Left ventricle myocardium inferior (tissue), 1 donor: Measurements from ENCODE around the gene AP2A2. TPM values are rescaled to one million over a fixed set of nuclear protein-coding genes. Genes with fewer than 3 reads are reported as not detected.

ENCODE experiments used
- DNase-seq: peaks from one replicate; pipeline ENCODE4 v3.0.0-alpha.2; 2020
- H3K27ac ChIP-seq: fragments of 200-600 bp; replicated peaks from 2 replicates; pipeline ENCODE4 v1.8.0; 2021
- H3K27me3 ChIP-seq: fragments of 200-600 bp; 2 replicates; pipeline ENCODE4 v1.8.0; 2021; ENCODE audit warnings: low read depth
- H3K36me3 ChIP-seq: fragments of 200-600 bp; 2 replicates; pipeline ENCODE4 v1.8.0; 2021
- H3K4me1 ChIP-seq: fragments of 200-600 bp; 2 replicates; pipeline ENCODE4 v1.8.0; 2021
- H3K4me3 ChIP-seq: fragments of 200-600 bp; 2 replicates; pipeline ENCODE4 v1.8.0; 2021; ENCODE audit warnings: mild to moderate bottlenecking, moderate library complexity
- H3K9me3 ChIP-seq: fragments of 200-600 bp; replicated peaks from 2 replicates; pipeline ENCODE4 v1.8.0; 2021
- intact Hi-C: fragments of 100-400 bp; cut with micrococcal nuclease; formaldehyde crosslinking; loops from one replicate; pipeline ENCODE4 v1.11.0; 2022
- total RNA-seq: library from RNA; stranded (reverse); fragmentation: NEBNext Ultra II Directional; extraction: Animal tissue kit (Norgen Biotek cat#: 25700); gene quantifications from one replicate; pipeline ENCODE4 v1.2.1, GENCODE V29; 2021
- TF ChIP-seq, protein P1 (sequence below): fragments of 200-600 bp; IDR thresholded peaks from 2 replicates; pipeline ENCODE4 v1.8.0; 2021; ENCODE audit warnings: antibody characterized with exemption, mild to moderate bottlenecking, borderline replicate concordance
- donor health status: DM: no; HTN: yes; CAD: no; lungs with severe emphysema.

AP2A2 gene
- total RNA-seq, 1 donor from 2014 or later, result 41.4 TPM

DNA sequence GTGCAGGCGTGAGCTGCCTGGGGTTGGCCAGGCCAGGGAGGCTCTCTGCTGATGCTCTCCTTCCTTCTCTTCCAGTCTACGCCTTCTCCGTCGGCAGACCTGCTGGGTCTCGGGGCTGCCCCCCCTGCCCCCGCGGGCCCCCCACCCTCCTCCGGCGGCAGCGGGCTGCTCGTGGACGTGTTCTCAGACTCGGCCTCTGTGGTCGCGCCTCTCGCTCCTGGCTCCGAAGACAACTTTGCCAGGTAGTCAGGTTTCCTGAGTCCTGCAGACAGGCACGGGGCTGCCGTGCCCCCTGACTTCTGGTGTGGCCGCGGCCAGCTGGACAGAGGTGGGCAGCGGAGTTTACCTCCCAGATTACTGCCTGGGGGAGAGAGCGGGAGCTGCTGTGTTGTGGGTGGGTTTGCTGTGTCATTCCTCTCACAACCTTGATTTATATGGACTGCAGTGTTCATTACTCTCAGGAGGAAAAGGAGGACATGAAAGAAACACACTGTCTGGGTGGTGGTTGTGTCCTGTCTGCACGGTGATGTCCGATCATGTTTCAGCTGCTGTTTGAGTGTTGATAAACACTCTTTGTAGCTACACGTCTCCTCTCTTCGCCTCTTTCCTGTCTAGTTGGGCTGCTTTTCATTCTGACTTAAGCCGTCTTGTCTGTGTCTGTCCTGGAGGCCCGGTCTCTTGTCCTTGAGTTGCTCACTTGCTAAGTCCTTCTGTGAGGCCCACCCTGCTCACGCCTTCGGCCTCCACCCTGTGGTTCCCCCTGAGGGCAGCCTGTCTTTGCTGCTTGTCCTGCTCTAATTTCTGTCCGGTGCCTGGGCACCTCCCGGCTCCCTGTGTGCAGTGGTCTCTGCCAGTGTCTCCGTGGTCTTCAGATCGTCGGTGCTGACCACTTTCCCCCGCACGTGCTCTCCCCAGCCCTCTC is 74.9 kb downstream of the AP2A2 start:
- intact Hi-C loops, result no loop called here
- peaks cover 75% of the 10 kb centered on the region for H3K36me3 ChIP-seq
- H3K9me3 ChIP-seq, result no peaks in the 10 kb centered on the region
- peaks cover 7% of the 10 kb centered on the region for H3K4me1 ChIP-seq
- no peak overlapping the region for H3K4me3 ChIP-seq
- TF ChIP-seq, protein P1, sequence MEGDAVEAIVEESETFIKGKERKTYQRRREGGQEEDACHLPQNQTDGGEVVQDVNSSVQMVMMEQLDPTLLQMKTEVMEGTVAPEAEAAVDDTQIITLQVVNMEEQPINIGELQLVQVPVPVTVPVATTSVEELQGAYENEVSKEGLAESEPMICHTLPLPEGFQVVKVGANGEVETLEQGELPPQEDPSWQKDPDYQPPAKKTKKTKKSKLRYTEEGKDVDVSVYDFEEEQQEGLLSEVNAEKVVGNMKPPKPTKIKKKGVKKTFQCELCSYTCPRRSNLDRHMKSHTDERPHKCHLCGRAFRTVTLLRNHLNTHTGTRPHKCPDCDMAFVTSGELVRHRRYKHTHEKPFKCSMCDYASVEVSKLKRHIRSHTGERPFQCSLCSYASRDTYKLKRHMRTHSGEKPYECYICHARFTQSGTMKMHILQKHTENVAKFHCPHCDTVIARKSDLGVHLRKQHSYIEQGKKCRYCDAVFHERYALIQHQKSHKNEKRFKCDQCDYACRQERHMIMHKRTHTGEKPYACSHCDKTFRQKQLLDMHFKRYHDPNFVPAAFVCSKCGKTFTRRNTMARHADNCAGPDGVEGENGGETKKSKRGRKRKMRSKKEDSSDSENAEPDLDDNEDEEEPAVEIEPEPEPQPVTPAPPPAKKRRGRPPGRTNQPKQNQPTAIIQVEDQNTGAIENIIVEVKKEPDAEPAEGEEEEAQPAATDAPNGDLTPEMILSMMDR, result no peak
- DNase-seq, result no peak
- no peak overlapping the region for H3K27ac ChIP-seq
- H3K27me3 ChIP-seq, result no peaks in the 10 kb centered on the region

GRCh38 chr11:1001617-1002405 is 76.1 kb downstream of the AP2A2 start:
- Histone ChIP-seq H3K36me3 (peaks cover 65% of the 10 kb centered on the region), H3K4me3 (no peak overlapping the region), H3K4me1 (peaks cover 11% of the 10 kb centered on the region), H3K9me3 (no peaks in the 10 kb centered on the region), H3K27me3 (no peaks in the 10 kb centered on the region), H3K27ac (no peak overlapping the region)
- intact Hi-C loops, result no loop called here
- TF ChIP-seq, protein P1, result no peak
- DNase-seq, result no peak

DNA sequence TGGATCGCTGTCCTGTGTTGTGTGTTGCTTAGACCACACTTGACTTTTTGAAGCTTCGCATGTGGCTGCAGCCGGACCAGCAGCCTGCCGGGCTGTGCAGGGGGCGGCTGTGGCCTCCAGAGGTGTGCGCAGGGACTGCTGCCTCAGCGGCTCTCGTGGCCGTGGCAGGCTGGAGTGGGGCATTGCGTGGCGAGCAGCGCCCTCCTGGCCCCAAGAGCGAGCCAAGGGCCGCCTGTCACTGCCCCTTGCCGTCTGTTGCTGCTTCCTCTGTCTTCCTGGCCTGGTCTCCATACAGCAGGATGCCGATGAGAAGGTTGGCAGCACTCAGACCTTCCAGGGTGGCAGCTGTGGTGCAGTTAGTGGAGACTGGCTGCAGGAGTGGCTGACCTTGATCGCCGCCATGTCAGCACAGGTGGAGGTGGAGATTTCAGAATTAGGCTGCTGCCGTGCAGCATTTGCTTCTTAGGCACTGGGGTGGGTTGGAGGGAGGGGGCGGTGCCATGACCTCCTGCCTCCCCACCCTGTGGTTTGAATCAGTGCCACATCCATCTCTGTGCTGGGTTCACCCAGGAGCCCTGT is 76.8 kb downstream of the AP2A2 start:
- Histone ChIP-seq H3K27me3 (no peaks in the 10 kb centered on the region), H3K4me1 (peaks cover 14% of the 10 kb centered on the region), H3K4me3 (no peak overlapping the region), H3K27ac (no peak overlapping the region), H3K9me3 (no peaks in the 10 kb centered on the region), H3K36me3 (peaks cover 68% of the 10 kb centered on the region)
- intact Hi-C loops, result no loop called here
- TF ChIP-seq, protein P1, result no peak
- no peak for DNase-seq

- no peaks in the 10 kb centered on the region for H3K27me3 ChIP-seq
- H3K4me3 ChIP-seq, result no peak overlapping the region
- H3K36me3 ChIP-seq, result peaks cover 75% of the 10 kb centered on the region
- TF ChIP-seq, protein P1, result no peak
- no peak for DNase-seq
- H3K4me1 ChIP-seq, result peaks cover 14% of the 10 kb centered on the region
- H3K27ac ChIP-seq, result no peak overlapping the region
- H3K9me3 ChIP-seq, result no peaks in the 10 kb centered on the region
- intact Hi-C loops, result no loop called here
Observed at GRCh38 chr11:1003159-1003558, 77.5 kb downstream of the AP2A2 start.

DNA sequence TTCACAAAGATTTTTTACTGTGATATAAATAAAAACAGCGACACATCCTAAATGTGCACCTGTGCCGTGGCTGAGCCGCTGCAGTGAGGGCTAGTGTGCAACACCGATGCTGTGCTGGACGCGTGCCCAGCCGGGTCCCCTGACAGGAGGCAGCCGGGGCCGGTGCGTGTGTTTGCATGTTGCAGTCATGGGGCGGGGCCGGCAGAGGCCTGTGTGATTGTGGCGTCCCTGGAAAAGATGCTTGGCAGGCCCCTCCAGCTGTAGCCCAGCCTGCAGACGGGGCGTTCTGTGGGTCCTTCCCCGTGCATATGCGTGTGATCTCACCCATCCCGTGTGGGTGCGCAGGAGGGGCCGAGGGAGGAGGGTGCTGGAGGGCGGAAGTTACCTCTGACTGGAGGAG is 80.3 kb downstream of the AP2A2 start:
- peak; percentile 44 for DNase-seq
- intact Hi-C loops, result no loop called here

More for the DNA sequence above, 80.3 kb downstream of the AP2A2 start:
- peaks cover 84% of the 10 kb centered on the region for H3K36me3 ChIP-seq
- H3K4me1 ChIP-seq, result peaks cover 14% of the 10 kb centered on the region
- TF ChIP-seq, protein P1, result no peak
- H3K27me3 ChIP-seq, result no peaks in the 10 kb centered on the region
- H3K4me3 ChIP-seq, result no peak overlapping the region
- H3K27ac ChIP-seq, result no peak overlapping the region
- H3K9me3 ChIP-seq, result no peaks in the 10 kb centered on the region
